GM18520 (cell line): ENCODE results near the gene CSTPP1.
"Not testable (repeated sequence)": the region's sequence is repeated elsewhere in the genome, so short reads cannot be mapped to it uniquely, and the experiment has no call there.

Experiments
- ATAC-seq: cut with Tn5 transposase; IDR thresholded peaks from one replicate; pipeline ENCODE4 v1.9.1; 2021; ENCODE audit not compliant: unreplicated experiment

The CSTPP1 gene

DNA sequence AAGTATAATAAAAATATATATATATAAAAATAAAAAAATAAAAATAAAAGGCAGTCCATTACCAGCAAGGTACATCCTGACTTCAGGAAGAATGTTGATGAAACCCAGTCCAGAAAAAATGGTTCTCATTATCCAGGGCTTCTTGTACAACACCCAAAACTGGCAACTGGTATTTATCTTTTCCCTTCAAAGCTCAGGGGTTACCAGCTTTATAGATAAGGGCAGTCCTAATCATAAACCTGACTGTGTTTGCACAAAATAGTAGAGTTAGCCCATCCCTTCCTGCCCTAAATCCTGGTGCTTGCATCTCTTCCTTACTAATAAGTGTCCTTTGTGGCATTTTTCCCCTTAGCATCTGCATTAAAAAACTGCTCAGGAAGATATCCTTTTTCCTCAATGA lies 97.5 kb downstream of the CSTPP1 start:
- no peak for ATAC-seq

DNA sequence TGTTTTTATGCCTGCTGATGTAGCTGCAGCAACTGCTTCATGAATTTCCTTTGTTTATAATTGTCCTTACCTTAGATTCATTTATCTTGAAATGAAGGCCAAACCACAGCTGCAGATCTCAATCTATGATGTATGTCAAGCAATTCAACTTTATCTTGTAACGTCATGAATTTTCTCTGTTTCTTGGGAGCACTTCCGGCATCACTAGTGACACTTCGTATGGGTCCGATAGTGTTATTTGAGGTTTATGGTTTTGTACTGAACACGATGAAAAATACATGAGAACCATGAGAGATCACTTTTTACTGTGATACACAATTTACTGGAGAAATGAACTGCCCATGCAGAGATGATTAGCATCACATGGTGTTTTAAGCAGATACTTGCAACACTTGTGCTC lies 98.5 kb downstream of the CSTPP1 start:
- no peak for ATAC-seq

DNA sequence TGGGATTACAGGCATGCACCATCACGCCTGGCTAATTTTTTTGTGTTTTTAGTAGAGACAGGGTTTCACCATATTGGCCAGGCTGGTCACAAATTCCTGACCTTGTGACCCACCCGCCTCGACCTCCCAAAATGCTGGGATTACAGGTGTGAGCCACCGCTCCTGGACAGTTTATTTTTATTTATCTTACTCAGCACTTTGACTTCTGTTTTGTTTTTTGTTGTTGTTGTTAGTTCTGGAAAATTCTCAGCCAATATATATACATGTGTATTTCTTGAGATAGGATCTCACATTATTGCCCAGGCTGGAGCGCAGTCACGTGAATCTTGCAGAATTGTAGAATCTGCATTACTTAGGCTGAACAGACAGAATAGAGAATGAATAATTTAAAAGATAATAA lies 107.6 kb downstream of the CSTPP1 start:
- no peak for ATAC-seq

DNA sequence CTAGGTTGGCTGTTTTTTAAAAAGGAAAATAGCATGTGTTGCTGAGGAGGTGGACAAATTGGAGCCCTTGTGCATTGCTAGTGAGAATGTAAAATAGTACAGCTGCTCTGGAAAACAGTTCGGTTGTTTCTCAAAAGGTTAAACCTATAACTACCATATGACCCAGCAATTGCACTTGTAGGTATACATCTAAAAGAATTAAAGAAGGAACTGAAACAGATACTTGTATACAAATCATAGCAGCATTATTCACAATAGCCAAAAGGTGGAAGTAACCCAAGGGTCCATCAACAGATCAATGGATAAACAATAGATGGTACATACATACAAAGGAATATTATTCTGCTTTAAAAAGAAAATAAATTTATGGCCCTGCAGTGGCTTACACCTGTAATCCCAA lies 111.4 kb downstream of the CSTPP1 start:
- ATAC-seq: no peak

DNA sequence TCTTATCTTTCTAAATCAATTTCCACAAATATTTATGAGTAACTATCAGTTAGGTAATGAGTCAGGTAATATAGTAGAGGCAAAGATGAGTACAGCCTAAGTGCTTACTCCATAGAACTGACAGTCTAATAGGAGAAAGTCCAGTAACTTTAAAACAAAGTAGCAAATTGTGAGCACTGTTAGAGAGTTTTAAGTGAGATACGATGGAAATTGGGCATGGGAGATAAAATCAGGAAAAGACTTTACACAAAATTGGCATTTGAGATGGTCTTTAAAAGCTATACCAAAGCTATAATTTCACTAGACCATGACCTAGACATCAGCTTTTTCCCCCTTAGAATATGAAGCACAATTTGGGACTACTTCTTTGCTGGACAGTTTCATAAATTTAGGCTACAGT lies 113.7 kb downstream of the CSTPP1 start:
- no peak for ATAC-seq

DNA sequence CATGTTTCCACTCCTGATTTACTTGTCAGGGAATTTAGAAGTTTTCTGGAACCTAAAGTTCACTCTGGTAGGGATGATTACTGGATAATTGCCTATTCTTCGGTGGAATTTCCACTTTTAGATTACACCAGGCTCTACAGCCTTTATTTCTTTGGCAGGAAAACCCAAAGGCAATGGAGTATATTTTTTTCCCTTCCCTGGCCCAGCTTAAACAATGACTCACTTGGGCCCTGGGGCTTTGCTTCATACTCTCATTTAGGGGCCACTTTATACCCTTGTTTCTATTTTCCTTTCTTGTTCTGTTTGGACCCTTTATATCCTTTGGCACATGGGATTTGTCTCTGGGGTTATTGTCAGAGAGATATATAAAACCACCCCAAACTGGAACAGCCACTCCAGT lies 114.7 kb downstream of the CSTPP1 start:
- no peak for ATAC-seq

DNA sequence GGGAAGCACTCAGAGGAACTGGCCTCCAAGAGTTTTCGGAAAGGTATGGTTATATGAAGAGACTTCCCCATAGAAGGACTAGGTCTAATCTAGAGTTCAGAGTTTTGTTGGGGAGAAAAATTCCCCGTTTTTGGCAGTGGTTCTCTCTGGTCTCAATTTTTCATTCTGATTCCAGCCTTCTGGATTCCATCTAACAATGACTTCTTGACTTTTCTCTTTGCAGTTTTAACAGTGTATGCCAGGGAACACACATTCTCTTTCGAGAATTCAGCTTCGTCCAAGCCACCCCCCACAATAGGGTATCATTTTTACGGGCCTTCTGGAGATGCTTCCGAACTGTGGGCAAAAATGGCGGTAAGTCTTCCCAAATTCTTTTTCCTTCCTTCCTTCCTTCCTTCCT lies 115.6 kb downstream of the CSTPP1 start:
- ATAC-seq: no peak

DNA sequence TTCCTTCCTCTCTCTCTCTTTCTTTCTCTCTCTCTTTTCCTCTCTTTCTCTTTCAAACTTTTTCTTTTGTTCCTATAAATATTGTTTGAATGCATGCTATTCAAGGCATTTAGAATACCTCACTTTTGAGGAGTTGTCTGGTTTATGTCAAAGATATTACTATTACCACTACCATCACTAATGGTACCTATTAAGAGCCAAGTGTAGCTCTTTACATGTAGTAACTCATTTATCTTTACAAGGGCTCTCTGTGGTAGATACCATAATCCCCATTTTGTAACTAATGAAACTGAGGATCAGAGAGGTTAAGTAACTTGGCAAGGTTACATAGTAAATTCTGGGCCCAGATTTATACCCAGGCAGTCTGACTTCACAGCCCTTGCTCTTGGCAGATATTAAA lies 116.0 kb downstream of the CSTPP1 start:
- ATAC-seq: no peak

DNA sequence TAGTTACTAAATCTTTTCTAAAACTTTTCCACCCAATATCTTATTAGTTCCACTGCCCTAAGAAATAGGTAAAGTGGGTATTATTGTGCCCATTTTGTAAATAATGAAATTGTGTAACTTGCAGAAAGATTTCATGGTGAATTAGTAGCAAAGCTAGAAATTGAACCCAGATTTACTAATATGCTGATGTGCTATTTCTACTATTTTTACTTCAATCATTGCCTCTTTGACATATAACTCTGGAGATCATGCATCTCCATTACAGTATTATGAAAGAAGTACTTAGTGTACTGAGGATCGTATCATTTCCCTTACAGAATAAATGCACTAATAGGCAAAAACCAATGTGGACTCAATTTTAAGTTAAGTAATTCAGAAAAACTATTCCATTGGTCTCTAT lies 119.0 kb downstream of the CSTPP1 start:
- ATAC-seq: no peak

DNA sequence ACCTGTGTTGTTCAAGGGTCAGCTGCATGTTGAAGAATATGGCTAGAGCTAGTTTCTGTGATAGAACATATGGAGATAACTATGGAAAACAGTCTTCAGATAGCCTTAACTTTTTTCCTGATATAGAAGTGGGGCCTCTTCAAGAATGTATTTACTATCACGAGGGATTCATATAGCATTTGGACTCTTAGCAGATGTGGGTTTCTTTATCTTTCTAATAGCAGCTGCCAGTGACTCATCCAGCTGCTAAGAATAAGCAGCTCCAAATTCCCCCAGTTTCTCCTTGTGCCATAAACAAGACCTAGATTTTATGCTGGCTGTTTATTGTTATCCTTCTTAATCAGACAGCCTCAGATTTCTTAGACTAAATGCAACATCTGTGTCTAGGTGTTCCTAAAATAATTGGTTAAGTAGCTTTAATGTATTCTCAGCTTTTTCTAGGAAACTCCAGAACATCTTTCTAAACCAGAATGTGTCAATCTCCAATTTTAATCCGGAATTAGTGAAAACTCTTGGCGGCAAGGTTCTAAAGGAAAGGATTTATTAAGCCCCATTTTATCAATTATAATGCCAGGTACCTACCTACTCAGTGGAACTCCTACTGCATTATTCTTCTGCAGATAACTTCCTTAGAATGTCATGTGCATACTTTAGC lies 119.8 kb downstream of the CSTPP1 start:
- no peak for ATAC-seq

DNA sequence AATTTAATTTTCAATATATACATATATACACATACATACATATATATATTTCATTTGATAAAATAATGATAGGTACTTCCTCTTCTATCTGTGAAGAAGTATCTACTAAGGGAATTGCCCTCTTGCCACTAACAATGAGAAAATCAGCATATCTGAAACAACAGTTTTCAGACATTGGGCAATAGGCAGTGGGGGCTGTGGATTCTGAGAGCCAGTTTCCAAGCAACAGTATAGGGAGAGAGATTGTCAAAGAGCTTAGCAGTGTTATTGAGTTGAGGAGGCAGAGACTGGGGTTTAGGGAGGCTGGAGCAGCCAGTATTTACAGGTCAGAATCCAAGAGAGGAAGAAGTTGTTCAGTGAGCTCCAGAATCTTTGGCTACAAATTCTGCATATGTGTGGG lies 120.8 kb downstream of the CSTPP1 start:
- ATAC-seq: no peak

DNA sequence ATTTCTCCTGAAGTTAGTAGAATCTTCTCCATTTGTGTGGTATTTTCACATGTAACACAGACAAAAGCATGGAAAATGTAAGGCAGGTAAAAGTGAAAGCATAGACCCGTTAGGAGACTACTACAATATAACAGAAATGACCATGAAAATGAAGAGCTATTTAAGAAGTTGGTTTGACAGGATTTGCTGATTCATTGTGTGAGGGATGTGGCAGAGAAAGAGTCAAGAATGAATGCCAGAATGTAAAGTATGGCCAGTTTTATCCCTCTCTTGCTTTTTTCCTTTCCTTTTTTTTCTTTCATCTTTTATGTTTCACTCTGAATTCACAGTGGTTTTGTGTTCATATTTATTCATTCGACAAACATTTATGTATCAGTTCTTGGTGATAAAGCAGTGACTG lies 124.2 kb downstream of the CSTPP1 start:
- ATAC-seq: no peak

DNA sequence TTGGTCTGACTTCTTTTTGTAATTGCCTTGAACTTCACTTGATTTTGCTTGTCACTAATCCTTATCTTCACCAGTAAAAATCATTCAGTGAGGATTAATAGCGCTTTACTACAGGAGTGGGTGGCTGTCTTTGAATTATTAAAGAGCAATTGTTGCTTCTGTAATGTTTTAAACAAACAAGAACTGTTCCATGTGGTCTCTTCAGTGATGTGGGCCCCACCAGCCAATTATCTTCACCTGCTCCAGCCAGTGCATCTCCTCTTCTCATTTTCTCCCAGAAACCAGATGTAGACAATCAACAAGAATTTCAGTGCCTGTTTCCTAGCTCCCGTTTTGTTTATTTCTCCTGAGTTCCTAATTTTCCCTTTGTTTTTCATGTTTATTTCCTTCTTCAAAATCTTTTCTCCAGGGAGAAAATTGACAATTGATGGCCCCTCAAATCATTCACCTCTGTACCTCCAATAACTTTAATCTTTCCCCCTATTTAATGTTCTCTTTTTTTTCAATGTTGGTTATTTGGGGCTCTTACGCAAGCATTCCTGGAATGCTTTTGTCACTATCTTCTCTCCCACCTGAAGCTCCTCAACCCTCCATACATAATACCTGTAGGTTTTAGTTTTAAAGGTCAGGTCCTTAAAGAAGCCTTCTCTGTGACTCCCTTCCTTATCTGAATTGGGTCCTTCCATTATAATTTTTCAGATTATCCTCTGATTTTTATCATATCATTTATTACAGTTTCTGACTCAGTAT lies 125.0 kb downstream of the CSTPP1 start:
- no peak for ATAC-seq

DNA sequence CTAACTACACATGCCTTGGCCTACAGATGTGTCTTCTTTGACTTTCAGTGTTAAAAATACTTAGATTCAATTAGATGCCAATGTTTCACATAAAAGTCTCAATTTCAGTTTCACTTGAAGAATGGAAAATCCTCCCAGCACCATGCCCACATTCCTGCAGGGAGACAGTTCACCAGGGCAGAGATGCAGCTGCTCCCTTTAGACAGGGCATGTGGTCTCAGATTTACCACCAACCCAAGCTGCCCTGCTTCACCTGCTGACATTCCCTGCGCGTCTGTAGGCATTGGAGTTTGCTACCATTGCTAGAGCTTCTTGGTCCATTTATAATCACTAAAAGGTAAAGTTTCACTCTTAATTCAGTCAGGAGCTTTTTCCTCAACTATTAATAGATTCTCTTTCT lies 126.2 kb downstream of the CSTPP1 start:
- ATAC-seq: no peak

DNA sequence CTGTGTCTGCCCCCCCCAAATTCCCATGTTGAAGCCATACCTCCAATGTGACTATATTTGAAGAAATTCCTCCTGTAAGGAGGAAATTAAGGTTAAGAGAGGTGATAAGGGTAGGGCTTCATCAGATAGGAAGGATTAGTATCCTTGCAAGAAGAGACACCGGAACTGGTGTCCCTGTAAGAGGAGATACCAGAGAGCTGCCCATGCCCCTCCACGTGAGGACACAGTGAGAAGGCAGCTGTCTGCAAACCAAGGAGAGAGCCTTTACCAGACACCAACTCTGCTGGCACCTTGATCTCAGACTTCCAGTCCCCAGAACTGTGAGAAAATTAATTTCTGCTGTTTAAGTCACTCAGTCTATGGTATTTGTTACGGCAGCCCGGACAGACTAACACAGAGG lies 130.8 kb downstream of the CSTPP1 start:
- ATAC-seq: no peak

DNA sequence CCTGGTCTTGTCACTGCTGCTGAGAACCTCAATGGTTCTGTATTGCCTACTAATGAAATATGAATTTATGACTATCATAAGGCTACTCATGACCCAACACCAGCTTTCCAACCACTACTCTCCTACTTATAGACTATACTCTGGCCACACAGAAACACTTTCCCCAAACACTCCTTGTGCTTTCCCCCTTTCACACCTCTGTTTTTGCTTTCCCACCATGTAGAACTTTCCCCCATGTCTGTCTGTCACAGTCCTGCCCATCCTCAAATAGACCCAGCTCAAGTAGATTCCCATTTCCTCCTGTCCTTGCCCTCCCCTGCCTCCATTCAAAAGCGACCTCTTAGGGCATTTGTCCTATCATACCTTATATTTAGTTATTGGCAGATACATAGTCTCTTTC lies 134.2 kb downstream of the CSTPP1 start:
- ATAC-seq: no peak

DNA sequence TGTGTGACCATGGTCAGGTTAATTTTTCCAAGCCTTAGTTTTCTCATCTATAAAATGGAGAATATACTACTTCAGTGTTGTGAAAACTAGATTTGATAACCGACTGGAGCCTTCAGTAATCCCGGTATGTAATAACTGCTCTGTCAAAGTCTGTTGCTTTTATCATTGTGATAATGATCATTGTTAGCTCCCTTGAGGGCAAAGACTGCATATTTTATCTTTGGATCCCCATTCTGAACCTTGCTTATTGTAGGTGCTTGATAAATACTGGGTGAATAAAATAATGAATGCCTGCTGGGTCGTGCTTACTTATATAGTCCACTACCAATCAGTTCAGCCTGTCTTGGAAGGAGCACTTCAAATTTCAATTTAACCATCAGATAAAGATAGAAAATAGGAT lies 134.8 kb downstream of the CSTPP1 start:
- no peak for ATAC-seq

DNA sequence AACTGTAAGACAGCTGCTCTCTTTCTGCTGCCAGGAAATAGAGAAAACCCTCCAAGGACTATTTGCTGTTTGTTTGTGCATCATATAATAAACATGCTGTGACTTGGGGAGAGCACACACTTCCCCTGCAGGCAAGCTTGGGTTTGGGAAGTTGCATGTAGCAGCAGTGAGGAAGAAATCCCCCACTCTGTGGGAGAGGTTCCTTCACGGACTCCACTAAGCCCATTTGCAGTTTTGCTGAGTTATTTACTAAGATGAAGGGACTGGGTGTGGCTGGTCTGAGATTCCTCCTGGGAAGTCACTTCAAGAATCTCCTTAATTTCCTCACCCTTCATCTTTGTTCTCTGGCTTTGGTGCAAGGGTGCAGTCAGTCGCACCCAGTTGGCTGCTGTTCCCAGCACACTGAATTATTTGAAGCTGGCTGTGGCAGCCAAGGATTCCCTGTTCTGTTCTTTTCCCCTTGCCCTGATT lies 135.3 kb downstream of the CSTPP1 start:
- ATAC-seq: no peak

DNA sequence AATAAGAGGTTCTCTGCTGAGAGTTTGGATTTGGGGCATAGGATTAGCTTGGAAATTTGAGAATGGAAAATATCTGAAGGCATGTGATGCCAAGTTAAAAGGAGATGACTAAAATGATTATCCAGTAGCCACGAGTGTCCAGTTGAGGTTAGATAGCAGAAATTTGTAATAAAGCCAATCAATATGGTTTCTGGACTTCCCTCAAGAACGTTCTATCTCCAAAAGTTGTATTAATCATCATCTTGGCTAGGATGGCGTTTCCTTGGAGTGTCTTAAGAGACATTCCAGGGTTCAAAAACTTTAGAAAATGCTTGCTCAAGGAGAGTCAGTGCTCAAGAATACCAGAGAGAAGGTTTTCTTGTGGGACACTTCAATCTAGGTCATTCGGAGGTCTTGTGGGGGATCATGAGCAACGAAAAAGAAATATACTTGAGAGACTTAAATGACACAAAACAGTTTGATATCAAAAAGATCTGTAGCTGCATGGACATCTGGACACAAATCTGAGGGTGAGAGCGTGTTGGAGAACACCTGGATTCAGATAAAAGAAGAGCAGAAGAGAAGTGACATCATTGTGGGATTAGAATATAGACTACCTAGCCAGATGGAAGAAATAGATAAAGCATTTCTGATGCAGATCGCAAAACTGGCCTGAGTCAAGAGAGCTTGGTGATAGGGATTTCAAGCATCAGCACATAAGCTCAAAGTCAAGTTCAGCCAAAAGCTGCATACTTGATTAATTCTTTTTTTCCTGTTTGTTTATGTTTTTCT lies 142.4 kb downstream of the CSTPP1 start:
- ATAC-seq: no peak

DNA sequence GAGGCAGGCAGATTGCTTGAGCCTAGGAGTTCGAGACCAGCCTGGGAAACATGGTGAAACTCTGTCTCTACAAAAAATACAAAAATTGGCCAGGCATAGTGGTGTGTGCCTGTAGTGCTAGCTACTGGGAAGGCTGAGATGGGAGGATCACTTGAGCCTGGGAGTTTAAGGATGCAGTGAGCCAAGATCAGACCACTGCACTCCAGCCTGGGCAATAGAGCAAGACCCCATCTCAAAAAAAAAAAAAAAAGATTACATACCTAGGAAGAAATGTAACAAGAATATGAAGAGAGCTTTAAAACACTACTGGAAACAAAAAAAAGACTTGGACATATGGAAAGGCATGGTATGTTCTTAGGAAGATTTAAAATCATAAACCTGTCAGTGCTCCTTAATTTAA lies 144.2 kb downstream of the CSTPP1 start:
- not testable (repeated sequence) for ATAC-seq

DNA sequence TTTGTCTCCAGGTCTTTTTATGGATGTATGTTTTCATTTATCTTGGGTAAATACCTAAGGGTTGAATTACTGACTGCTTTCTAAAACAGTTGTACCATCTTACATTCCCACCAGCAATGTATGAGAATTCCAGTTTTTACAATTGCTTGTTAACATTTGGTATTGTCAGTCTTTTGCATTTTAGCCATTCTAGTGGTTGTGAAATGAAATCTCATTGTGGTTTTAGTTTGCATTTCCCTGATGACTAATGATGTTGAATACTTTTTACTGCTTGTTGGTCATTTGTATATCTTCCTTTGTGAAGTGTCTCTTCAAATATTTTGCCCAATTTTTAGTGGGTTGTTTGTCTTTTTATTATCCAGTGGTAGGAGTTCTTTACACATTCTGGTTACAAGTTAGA lies 147.4 kb downstream of the CSTPP1 start:
- ATAC-seq: no peak

DNA sequence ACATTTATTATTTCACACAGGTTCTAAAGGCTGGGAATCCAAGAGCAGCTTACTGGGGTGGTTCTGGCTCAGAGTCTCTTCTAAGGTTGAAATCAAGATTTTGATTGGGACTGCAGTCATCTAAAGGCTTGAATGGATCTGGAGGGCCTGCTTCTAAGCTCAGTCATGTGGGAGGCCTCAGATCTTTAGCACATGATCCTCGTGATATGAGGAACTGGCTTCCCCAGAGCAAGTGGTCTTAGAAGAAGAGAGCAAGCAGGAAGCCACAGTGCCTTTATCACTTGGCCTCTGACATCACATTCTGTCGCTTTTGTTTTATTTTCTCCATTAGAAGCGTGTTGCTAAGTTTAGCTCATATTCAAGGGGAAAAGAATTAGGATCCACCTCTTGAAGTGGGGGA lies 151.2 kb downstream of the CSTPP1 start:
- ATAC-seq: no peak
